Left ventricle myocardium inferior (tissue), 1 donor: Measurements from ENCODE around the gene TEAD4. TPM values are rescaled to one million over a fixed set of nuclear protein-coding genes. Genes with fewer than 3 reads are reported as not detected.
A peak's percentile ranks its signal among the peaks of the same experiment; 100 is the strongest.

Source experiments
- DNase-seq: peaks from one replicate; pipeline ENCODE4 v3.0.0-alpha.2; 2020
- H3K27ac ChIP-seq: fragments of 200-600 bp; replicated peaks from 2 replicates; pipeline ENCODE4 v1.8.0; 2021
- H3K27me3 ChIP-seq: fragments of 200-600 bp; 2 replicates; pipeline ENCODE4 v1.8.0; 2021; ENCODE audit warnings: low read depth
- H3K36me3 ChIP-seq: fragments of 200-600 bp; 2 replicates; pipeline ENCODE4 v1.8.0; 2021
- H3K4me1 ChIP-seq: fragments of 200-600 bp; 2 replicates; pipeline ENCODE4 v1.8.0; 2021
- H3K4me3 ChIP-seq: fragments of 200-600 bp; 2 replicates; pipeline ENCODE4 v1.8.0; 2021; ENCODE audit warnings: mild to moderate bottlenecking, moderate library complexity
- H3K9me3 ChIP-seq: fragments of 200-600 bp; replicated peaks from 2 replicates; pipeline ENCODE4 v1.8.0; 2021
- intact Hi-C: fragments of 100-400 bp; cut with micrococcal nuclease; formaldehyde crosslinking; loops from one replicate; pipeline ENCODE4 v1.11.0; 2022
- total RNA-seq: library from RNA; stranded (reverse); fragmentation: NEBNext Ultra II Directional; extraction: Animal tissue kit (Norgen Biotek cat#: 25700); gene quantifications from one replicate; pipeline ENCODE4 v1.2.1, GENCODE V29; 2021
- TF ChIP-seq, protein P1 (sequence below): fragments of 200-600 bp; IDR thresholded peaks from 2 replicates; pipeline ENCODE4 v1.8.0; 2021; ENCODE audit warnings: antibody characterized with exemption, mild to moderate bottlenecking, borderline replicate concordance
- donor health status: DM: no; HTN: yes; CAD: no; lungs with severe emphysema.

The TEAD4 gene
- total RNA-seq, 1 donor from 2014 or later, result 6.7 TPM

DNA sequence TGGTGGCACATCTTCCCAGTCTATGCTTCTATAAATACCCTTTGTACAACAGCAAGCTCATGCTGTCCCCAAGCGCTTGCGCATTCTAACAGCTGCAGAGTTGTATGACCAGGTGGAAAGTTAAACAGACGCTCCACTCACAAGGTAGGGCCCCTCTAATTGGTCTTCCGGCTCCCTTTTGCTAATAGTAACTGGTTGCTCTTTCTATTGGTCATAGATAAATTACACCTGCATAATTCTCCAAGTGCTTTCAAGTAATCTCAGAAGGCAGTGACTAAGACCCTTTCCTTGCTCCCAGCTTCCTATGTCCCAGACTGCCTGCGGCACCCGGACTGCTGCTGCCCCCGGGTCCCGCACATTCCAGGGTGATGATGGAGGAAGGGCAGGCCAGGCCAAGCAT is 111.9 kb downstream of the TEAD4 start:
- peaks cover 41% of the 10 kb centered on the region for H3K4me1 ChIP-seq
- no peaks in the 10 kb centered on the region for H3K9me3 ChIP-seq
- intact Hi-C loops, result no loop called here
- TF ChIP-seq, protein P1, sequence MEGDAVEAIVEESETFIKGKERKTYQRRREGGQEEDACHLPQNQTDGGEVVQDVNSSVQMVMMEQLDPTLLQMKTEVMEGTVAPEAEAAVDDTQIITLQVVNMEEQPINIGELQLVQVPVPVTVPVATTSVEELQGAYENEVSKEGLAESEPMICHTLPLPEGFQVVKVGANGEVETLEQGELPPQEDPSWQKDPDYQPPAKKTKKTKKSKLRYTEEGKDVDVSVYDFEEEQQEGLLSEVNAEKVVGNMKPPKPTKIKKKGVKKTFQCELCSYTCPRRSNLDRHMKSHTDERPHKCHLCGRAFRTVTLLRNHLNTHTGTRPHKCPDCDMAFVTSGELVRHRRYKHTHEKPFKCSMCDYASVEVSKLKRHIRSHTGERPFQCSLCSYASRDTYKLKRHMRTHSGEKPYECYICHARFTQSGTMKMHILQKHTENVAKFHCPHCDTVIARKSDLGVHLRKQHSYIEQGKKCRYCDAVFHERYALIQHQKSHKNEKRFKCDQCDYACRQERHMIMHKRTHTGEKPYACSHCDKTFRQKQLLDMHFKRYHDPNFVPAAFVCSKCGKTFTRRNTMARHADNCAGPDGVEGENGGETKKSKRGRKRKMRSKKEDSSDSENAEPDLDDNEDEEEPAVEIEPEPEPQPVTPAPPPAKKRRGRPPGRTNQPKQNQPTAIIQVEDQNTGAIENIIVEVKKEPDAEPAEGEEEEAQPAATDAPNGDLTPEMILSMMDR, result no peak
- H3K36me3 ChIP-seq, result no peaks in the 10 kb centered on the region
- peak overlapping the region; percentile 47 for H3K27ac ChIP-seq
- H3K4me3 ChIP-seq, result no peak overlapping the region
- no peaks in the 10 kb centered on the region for H3K27me3 ChIP-seq
- no peak for DNase-seq

DNA sequence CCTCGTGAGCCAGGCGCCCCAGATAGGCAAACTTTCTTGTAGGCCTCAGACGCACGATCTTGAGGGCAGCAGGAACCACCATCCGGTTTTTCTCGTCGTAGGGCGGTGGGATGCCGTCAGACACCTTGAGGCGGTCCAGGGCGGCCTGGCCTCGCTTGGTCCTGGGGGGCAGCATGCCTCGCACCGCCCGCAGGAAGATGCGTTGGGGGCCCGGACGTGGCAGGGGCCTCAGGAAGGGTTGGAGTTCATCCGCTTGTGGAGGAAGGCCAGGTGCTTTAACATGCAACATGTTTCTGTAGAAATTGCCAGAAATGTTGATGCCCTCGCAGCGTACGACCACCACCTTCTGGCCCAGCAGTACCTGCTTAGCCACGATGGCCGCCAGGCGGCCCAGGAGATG is 112.5 kb downstream of the TEAD4 start:
- peaks cover 47% of the 10 kb centered on the region for H3K4me1 ChIP-seq

GRCh38 chr12:3073438-3074250 is 114.4 kb downstream of the TEAD4 start:
- no peaks in the 10 kb centered on the region for H3K27me3 ChIP-seq
- H3K36me3 ChIP-seq, result no peaks in the 10 kb centered on the region
- H3K27ac ChIP-seq, result peak overlapping the region; percentile 49
- no peak overlapping the region for H3K4me3 ChIP-seq
- H3K4me1 ChIP-seq, result peaks cover 58% of the 10 kb centered on the region
- no peaks in the 10 kb centered on the region for H3K9me3 ChIP-seq
- intact Hi-C loops, result no loop called here
- TF ChIP-seq, protein P1, result peak; percentile 99
- DNase-seq, result peak; percentile 85

More for the DNA sequence above, 112.5 kb downstream of the TEAD4 start:
- Histone ChIP-seq H3K27ac (no peak overlapping the region), H3K9me3 (no peaks in the 10 kb centered on the region), H3K27me3 (no peaks in the 10 kb centered on the region), H3K4me3 (no peak overlapping the region), H3K36me3 (no peaks in the 10 kb centered on the region)
- no peak for DNase-seq
- intact Hi-C loops, result no loop called here
- TF ChIP-seq, protein P1, result no peak

DNA sequence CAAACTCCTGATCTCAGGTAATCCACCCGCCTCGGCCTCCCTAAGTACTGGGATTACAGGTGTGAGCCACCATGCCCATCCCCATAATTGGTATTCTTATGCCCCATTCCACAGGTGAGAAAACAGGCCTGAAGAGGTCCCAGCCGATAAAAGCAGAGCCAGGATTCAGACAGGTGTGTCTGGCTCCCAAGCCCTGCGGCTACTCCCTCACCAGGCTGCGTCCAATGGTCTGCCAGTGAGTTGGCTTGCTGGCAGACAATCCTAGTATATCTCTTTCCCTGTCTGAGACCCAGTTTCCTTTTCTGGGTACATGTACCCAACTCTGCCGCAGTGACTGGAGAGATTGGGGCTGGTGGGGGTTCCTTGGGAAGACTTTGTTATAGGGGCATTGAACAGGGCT is 116.1 kb downstream of the TEAD4 start:
- no peak overlapping the region for H3K27ac ChIP-seq
- DNase-seq, result no peak
- H3K4me3 ChIP-seq, result no peak overlapping the region
- no peaks in the 10 kb centered on the region for H3K27me3 ChIP-seq
- TF ChIP-seq, protein P1, result no peak
- no peaks in the 10 kb centered on the region for H3K36me3 ChIP-seq
- no peaks in the 10 kb centered on the region for H3K9me3 ChIP-seq
- intact Hi-C loops, result loop anchor here (5.0 kb wide), 1 partner anchor 197 kb away; no protein-coding TSS in a partner anchor
- peaks cover 68% of the 10 kb centered on the region for H3K4me1 ChIP-seq

GRCh38 chr12:3076730-3077571 is 117.8 kb downstream of the TEAD4 start, which contains the start of gene TSPAN9:
Gene TSPAN9 (plus strand): TSS chr12:3077379. CDS start chr12:3201194, 123,815 bp downstream.
- intact Hi-C loops, result loop anchor here (5.0 kb wide), 1 partner anchor 195 kb away; no protein-coding TSS in a partner anchor
- H3K36me3 ChIP-seq, result no peaks in the 10 kb centered on the region
- peaks cover 77% of the 10 kb centered on the region for H3K4me1 ChIP-seq

More at GRCh38 chr12:3076730-3077571, 117.8 kb downstream of the TEAD4 start, which contains the start of gene TSPAN9:
- DNase-seq, result peak; percentile 82
- Histone ChIP-seq H3K9me3 (no peaks in the 10 kb centered on the region), H3K27ac (peak within 1 kb of the TSS; percentile 95), H3K4me3 (peak within 1 kb of the TSS; percentile 98), H3K27me3 (no peaks in the 10 kb centered on the region)
- TF ChIP-seq, protein P1, result no peak
